PFSK-1 (cell line): Measurements from ENCODE around the gene IFI16.

Experiments used
- FOXP2 ChIP-seq: optimal IDR thresholded peaks from 2 replicates; pipeline ENCODE3; 2011; ENCODE audit warnings: borderline replicate concordance, control low read depth, inconsistent platforms; ENCODE audit not compliant: insufficient read depth; ENCODE audit errors: extremely low read length, extremely low read depth
- POLR2AphosphoS5 ChIP-seq: IDR thresholded peaks from 2 replicates; pipeline ENCODE4 v1.6.1; 2012; ENCODE audit warnings: low read depth, mild to moderate bottlenecking, control low read depth, low read length, moderate library complexity
- SIN3A ChIP-seq: IDR thresholded peaks from 2 replicates; pipeline ENCODE4 v1.6.1; 2012; ENCODE audit warnings: mild to moderate bottlenecking, low read length, moderate library complexity, borderline replicate concordance; ENCODE audit not compliant: insufficient read depth
- TAF1 ChIP-seq: IDR thresholded peaks from 2 replicates; pipeline ENCODE4 v1.6.1; 2012; ENCODE audit warnings: low read length, control low read depth, borderline replicate concordance; ENCODE audit not compliant: insufficient read depth
- TF ChIP-seq, protein P1 (sequence below), 2 experiments: IDR thresholded peaks; 2 replicates each; pipeline versions ENCODE4 v1.6.1 to v1.8.0; 2011 to 2012; ENCODE audit warnings: low read depth in 2 of 2, low read length in 2 of 2, control low read depth in 1 of 2, inconsistent platforms in 1 of 2, mild to moderate bottlenecking in 1 of 2, moderate library complexity in 1 of 2; ENCODE audit not compliant: insufficient read depth in 1 of 2

The IFI16 gene

DNA sequence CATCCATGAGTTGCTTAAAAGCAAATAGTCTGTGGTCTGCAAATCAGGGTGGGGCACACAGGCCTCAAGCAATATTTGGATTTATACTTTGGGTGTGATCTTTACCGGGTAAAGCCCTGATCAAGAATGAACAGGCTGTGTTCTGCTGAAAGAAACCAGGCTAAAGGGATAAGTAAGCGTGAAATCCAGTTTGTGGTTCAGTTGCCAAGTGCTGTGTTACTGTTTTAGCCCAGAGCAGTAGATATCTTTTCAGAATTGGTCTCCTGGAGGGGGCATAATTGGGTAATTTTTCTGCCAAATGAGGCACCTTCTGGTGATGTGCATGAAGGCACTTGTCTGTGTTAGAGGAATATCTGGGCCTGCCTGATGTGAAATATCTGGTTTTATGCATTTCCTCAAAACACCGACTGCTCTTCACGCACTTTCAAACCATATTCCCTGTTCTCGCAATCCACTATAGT is 45.5 kb downstream of the IFI16 start:
- TF ChIP-seq POLR2AphosphoS5, result no peak
- TF ChIP-seq, protein P1, sequence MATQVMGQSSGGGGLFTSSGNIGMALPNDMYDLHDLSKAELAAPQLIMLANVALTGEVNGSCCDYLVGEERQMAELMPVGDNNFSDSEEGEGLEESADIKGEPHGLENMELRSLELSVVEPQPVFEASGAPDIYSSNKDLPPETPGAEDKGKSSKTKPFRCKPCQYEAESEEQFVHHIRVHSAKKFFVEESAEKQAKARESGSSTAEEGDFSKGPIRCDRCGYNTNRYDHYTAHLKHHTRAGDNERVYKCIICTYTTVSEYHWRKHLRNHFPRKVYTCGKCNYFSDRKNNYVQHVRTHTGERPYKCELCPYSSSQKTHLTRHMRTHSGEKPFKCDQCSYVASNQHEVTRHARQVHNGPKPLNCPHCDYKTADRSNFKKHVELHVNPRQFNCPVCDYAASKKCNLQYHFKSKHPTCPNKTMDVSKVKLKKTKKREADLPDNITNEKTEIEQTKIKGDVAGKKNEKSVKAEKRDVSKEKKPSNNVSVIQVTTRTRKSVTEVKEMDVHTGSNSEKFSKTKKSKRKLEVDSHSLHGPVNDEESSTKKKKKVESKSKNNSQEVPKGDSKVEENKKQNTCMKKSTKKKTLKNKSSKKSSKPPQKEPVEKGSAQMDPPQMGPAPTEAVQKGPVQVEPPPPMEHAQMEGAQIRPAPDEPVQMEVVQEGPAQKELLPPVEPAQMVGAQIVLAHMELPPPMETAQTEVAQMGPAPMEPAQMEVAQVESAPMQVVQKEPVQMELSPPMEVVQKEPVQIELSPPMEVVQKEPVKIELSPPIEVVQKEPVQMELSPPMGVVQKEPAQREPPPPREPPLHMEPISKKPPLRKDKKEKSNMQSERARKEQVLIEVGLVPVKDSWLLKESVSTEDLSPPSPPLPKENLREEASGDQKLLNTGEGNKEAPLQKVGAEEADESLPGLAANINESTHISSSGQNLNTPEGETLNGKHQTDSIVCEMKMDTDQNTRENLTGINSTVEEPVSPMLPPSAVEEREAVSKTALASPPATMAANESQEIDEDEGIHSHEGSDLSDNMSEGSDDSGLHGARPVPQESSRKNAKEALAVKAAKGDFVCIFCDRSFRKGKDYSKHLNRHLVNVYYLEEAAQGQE (IDR thresholded peaks at IDR 0.05; ENCODE audit: insufficient read depth in 1 of 2, low read depth in 2 of 2, low read length in 2 of 2), result no peak
- no peak for TF ChIP-seq SIN3A
- no peak for TF ChIP-seq FOXP2
- TF ChIP-seq TAF1, result no peak

DNA sequence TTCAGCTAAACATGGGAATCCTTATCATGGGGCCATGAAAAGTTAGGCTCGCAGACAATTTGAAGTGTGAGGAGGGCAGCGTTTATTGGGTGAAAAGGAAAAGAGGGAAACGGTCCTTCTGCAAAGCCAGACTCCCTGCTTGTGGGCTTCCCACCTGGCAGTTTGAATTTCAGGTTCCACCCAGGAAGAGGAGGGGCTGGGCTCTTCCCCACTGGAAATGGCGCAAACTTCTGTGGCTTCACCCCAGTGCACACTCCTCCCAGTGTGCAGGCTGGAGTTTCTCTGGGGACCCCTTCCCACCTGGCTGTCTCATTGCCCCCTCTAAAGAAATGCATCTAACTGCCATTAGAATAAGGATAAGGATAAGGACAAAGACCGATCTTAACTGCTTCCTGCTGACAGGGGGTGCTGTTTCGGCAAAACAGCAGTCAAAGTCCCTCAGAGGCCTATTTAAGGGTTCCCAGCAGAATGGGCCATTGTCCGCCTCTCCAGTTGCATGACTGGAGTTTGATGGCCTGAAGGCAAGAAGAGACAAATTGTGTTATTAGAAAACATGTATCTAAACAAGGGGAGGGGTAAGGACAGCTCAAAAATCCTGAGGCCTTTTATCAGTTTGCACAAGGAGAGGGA is 46.5 kb downstream of the IFI16 start:
- no peak for TF ChIP-seq POLR2AphosphoS5

DNA sequence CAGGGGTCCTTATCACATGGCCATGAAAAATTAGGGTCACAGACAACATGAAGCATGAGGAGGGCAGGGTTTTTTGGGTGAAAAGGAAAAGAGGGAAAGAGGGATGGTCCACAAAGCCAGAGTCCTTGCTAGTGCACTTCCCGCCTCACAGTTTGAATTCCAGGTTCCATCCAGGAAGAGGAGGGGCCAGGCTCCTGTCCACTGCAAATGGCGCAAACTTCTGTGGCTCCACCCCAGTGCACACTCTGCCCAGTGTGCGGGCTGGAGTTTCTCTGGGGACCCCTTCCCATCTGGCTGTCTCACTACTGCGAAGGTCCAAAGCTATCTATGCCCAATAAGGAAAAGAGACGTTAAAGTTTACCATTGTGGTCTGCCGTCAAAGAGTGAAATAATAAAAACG is 49.0 kb downstream of the IFI16 start:
- TF ChIP-seq FOXP2 (no peak), TAF1 (no peak), SIN3A (no peak), POLR2AphosphoS5 (no peak)
- TF ChIP-seq, protein P1 (IDR thresholded peaks at IDR 0.05; ENCODE audit: insufficient read depth in 1 of 2, low read depth in 2 of 2, low read length in 2 of 2), result no peak

DNA sequence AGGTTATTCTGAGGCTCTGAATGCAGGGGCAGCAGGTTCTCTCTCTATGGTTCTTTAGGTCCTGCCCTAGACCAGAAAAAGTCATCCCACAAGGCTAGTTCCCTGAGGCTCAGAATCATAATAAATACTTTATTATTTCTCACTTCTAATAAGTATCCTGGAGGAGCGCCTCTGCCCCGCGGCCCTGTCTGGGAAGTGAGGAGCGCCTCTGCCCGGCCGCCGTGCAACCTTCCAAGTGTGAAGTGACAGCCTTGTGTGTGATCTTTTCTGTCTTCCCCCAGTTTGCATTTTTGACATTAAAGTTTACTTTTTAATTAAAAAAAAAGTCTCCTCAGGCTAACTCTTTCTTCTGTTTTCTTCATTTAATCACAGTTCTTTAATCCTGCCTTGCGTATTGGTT is 55.4 kb downstream of the IFI16 start:
- no peak for TF ChIP-seq POLR2AphosphoS5
- TF ChIP-seq SIN3A, result no peak
- TF ChIP-seq, protein P1 (IDR thresholded peaks at IDR 0.05; ENCODE audit: insufficient read depth in 1 of 2, low read depth in 2 of 2, low read length in 2 of 2), result no peak
- TF ChIP-seq FOXP2, result no peak

DNA sequence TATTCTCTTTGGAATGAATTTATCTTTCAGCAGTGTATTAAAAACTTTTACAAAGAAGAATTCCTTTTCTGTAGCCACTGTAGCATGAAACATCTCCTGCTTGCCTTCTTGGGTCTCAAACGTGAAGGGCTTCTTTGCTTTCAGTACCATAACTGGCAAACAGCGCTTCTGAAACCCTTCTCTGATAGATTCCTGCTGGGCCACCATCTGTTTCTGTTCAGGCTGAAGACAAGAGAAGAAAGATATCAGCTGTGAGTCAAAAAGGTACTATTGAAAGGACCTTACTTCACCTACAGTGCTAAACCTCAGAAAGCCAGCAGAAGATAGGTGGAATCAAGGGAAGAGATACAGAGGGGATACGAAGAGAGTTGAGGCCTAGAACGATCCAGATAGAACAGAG is 56.4 kb downstream of the IFI16 start:
- TF ChIP-seq TAF1 (no peak), SIN3A (no peak), FOXP2 (no peak), POLR2AphosphoS5 (no peak)
- TF ChIP-seq, protein P1 (IDR thresholded peaks at IDR 0.05; ENCODE audit: insufficient read depth in 1 of 2, low read depth in 2 of 2, low read length in 2 of 2), result peak in 1 of 2 experiments; percentile 43; a peak in 1 of 4 replicates
